ENCODE data around the gene RABGAP1L.
"Not testable (repeated sequence)": the region's sequence is repeated elsewhere in the genome, so short reads cannot be mapped to it uniquely, and the experiment has no call there.

Gene RABGAP1L

GRCh38 chr1:174308604-174309003 lies 149.3 kb downstream of the RABGAP1L start:
- DNase-seq = no peak

- no peak for DNase-seq
These were observed 150.2 kb downstream of the RABGAP1L start for GRCh38 chr1:174309490-174309889.

GRCh38 chr1:174314433-174314832 lies 155.1 kb downstream of the RABGAP1L start:
- no peak for DNase-seq

GRCh38 chr1:174315239-174315638 lies 155.9 kb downstream of the RABGAP1L start:
- DNase-seq = no peak

GRCh38 chr1:174320897-174321296 lies 161.6 kb downstream of the RABGAP1L start:
- DNase-seq = not testable (repeated sequence)

- no peak for DNase-seq
These were observed 163.0 kb downstream of the RABGAP1L start for GRCh38 chr1:174322202-174322862.

GRCh38 chr1:174324493-174324892 lies 165.2 kb downstream of the RABGAP1L start:
- DNase-seq = no peak

- DNase-seq = no peak
These were observed 165.6 kb downstream of the RABGAP1L start for GRCh38 chr1:174324939-174325338.

GRCh38 chr1:174326278-174326677 lies 167.0 kb downstream of the RABGAP1L start:
- no peak for DNase-seq

GRCh38 chr1:174333437-174333836 lies 174.1 kb downstream of the RABGAP1L start:
- DNase-seq = no peak

GRCh38 chr1:174337000-174337681 lies 177.8 kb downstream of the RABGAP1L start:
- no peak for DNase-seq

GRCh38 chr1:174340404-174340803 lies 181.1 kb downstream of the RABGAP1L start:
- not testable (repeated sequence) for DNase-seq

GRCh38 chr1:174344162-174344561 lies 184.8 kb downstream of the RABGAP1L start:
- DNase-seq = no peak

- DNase-seq = no peak
These were observed 192.8 kb downstream of the RABGAP1L start for GRCh38 chr1:174352117-174352516.

GRCh38 chr1:174352883-174353608 lies 193.7 kb downstream of the RABGAP1L start:
- no peak for DNase-seq

GRCh38 chr1:174358344-174358743 lies 199.0 kb downstream of the RABGAP1L start:
- no peak for DNase-seq

GRCh38 chr1:174358786-174359453 lies 199.6 kb downstream of the RABGAP1L start:
- no peak for DNase-seq

GRCh38 chr1:174359454-174359805 lies 200.1 kb downstream of the RABGAP1L start:
- no peak for DNase-seq

GRCh38 chr1:174364996-174365736 lies 205.8 kb downstream of the RABGAP1L start:
- no peak for DNase-seq

- DNase-seq = no peak
These were observed 207.6 kb downstream of the RABGAP1L start for GRCh38 chr1:174366946-174367345.

GRCh38 chr1:174367892-174368291 lies 208.6 kb downstream of the RABGAP1L start:
- no peak for DNase-seq

- DNase-seq = no peak
These were observed 216.7 kb downstream of the RABGAP1L start for GRCh38 chr1:174376030-174376429.

- no peak for DNase-seq
These were observed 232.4 kb downstream of the RABGAP1L start for GRCh38 chr1:174391716-174392115.

Data from CD4-positive, alpha-beta T cell treated with Interleukin-1 beta for 1 hour (primary cell).